ENCODE measurements around the gene WDR45B. TPM values are rescaled to one million over a fixed set of nuclear protein-coding genes. Genes with fewer than 3 reads are reported as not detected.
"Not testable (repeated sequence)": the region's sequence is repeated elsewhere in the genome, so short reads cannot be mapped to it uniquely, and the experiment has no call there.

Gene WDR45B
- total RNA-seq, 1 experiment from 2014 or later = 96.5 TPM

GRCh38 chr17:82582213-82582612, 66.0 kb downstream of the WDR45B start:
- no peaks in the 10 kb centered on the region for H3K27me3 Mint-ChIP-seq (ENCODE audit: low read depth)
- ATAC-seq (no peak; the same call in 1 of the 2 replicates), DNase-seq (ENCODE audit: low spot score) (no peak)
- ChIA-PET POLR2A (no interaction called here), CTCF (interaction anchor here (0.6 kb wide), 1 partner anchor 32 kb away, joined by 6 read pairs; no protein-coding TSS in a partner anchor)
- no peak overlapping the region; the same call in none of the 2 replicates for H3K27ac Mint-ChIP-seq
- H3K4me3 Mint-ChIP-seq = no peak overlapping the region
- H3K9me3 Mint-ChIP-seq = no peaks in the 10 kb centered on the region
- no peaks in the 10 kb centered on the region for H3K4me1 Mint-ChIP-seq
- peaks cover 52% of the 10 kb centered on the region for H3K36me3 Mint-ChIP-seq
- TF ChIP-seq ZNF219 (CRISPR knock-in tag; IDR thresholded peaks at IDR 0.05; ENCODE audit: borderline replicate concordance) (no peak), SMAD3 (CRISPR knock-in tag; IDR thresholded peaks at IDR 0.05; ENCODE audit: borderline replicate concordance) (no peak), ZNF423 (CRISPR knock-in tag; IDR thresholded peaks at IDR 0.05) (no peak), USF1 (CRISPR knock-in tag; IDR thresholded peaks at IDR 0.05) (no peak), ZNF232 (CRISPR knock-in tag; IDR thresholded peaks at IDR 0.05) (no peak), TEAD4 (CRISPR knock-in tag; IDR thresholded peaks at IDR 0.05) (no peak), E2F4 (CRISPR knock-in tag; IDR thresholded peaks at IDR 0.05; ENCODE audit: borderline replicate concordance, low read depth) (no peak), SMAD4 (CRISPR knock-in tag; IDR thresholded peaks at IDR 0.05) (no peak), FOXK1 (CRISPR knock-in tag; IDR thresholded peaks at IDR 0.05) (no peak), MXD4 (CRISPR knock-in tag; IDR thresholded peaks at IDR 0.05; ENCODE audit: borderline replicate concordance) (no peak), ZNF317 (CRISPR knock-in tag; IDR thresholded peaks at IDR 0.05; ENCODE audit: borderline replicate concordance, low read depth) (no peak), JUN (CRISPR knock-in tag; IDR thresholded peaks at IDR 0.05) (no peak), EMX1 (CRISPR knock-in tag; IDR thresholded peaks at IDR 0.05) (no peak), NR2C2 (CRISPR knock-in tag; IDR thresholded peaks at IDR 0.05) (no peak), NR3C1 (CRISPR knock-in tag; conservative IDR thresholded peaks at IDR 0.05; ENCODE audit: low read depth) (no peak), IRF1 (CRISPR knock-in tag; IDR thresholded peaks at IDR 0.05) (no peak), E2F1 (CRISPR knock-in tag; IDR thresholded peaks at IDR 0.05) (no peak)
- TF ChIP-seq, protein P1, sequence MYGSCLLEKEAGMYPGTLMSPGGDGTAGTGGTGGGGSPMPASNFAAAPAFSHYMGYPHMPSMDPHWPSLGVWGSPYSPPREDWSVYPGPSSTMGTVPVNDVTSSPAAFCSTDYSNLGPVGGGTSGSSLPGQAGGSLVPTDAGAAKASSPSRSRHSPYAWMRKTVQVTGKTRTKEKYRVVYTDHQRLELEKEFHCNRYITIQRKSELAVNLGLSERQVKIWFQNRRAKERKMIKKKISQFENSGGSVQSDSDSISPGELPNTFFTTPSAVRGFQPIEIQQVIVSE (CRISPR knock-in tag; IDR thresholded peaks at IDR 0.05; ENCODE audit: borderline replicate concordance) = no peak
- TF ChIP-seq, protein P2, sequence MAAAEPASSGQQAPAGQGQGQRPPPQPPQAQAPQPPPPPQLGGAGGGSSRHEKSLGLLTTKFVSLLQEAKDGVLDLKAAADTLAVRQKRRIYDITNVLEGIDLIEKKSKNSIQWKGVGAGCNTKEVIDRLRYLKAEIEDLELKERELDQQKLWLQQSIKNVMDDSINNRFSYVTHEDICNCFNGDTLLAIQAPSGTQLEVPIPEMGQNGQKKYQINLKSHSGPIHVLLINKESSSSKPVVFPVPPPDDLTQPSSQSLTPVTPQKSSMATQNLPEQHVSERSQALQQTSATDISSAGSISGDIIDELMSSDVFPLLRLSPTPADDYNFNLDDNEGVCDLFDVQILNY (CRISPR knock-in tag; IDR thresholded peaks at IDR 0.05) = no peak
- TF ChIP-seq, protein P3, sequence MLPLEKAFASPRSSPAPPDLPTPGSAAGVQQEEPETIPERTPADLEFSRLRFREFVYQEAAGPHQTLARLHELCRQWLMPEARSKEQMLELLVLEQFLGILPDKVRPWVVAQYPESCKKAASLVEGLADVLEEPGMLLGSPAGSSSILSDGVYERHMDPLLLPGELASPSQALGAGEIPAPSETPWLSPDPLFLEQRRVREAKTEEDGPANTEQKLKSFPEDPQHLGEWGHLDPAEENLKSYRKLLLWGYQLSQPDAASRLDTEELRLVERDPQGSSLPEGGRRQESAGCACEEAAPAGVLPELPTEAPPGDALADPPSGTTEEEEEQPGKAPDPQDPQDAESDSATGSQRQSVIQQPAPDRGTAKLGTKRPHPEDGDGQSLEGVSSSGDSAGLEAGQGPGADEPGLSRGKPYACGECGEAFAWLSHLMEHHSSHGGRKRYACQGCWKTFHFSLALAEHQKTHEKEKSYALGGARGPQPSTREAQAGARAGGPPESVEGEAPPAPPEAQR (CRISPR knock-in tag; IDR thresholded peaks at IDR 0.05) = no peak

DNA sequence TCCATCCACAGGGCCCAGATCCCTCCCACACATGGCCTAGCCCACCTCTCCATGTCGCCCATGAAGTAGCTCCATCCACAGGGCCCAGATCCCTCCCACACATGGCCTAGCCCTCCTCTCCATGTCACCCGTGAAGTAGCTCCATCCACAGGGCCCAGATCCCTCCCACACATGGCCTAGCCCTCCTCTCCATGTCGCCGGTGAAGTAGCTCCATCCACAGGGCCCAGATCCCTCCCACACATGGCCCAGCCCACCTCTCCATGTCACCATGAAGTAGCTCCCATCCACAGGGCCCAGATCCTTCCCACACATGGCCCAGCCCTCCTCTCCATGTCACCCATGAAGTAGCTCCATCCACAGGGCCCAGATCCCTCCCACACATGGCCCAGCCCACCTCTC, 68.3 kb downstream of the WDR45B start:
- H3K27ac Mint-ChIP-seq; H3K4me3 Mint-ChIP-seq; H3K27me3 Mint-ChIP-seq (ENCODE audit: low read depth); H3K9me3 Mint-ChIP-seq; CTCF ChIA-PET; H3K4me1 Mint-ChIP-seq; POLR2A ChIA-PET; ATAC-seq; DNase-seq (ENCODE audit: low spot score): not testable (repeated sequence)
- peaks cover 49% of the 10 kb centered on the region for H3K36me3 Mint-ChIP-seq
